H9 (cell line): ENCODE data around the gene ZNF521. TPM values are rescaled to one million over a fixed set of nuclear protein-coding genes. Genes with fewer than 3 reads are reported as not detected.

Source experiments
- DNase-seq: peaks from one replicate; pipeline ENCODE4 v3.0.0-alpha.2; 2017
- H2AFZ ChIP-seq: one replicate; pipeline ENCODE4 v1.6.1; 2013; ENCODE audit warnings: mild to moderate bottlenecking, low read length, control low read depth, moderate library complexity
- H2AK5ac ChIP-seq: 2 replicates; pipeline ENCODE4 v1.6.1; 2013; ENCODE audit warnings: low read length, control low read depth, mixed read lengths; ENCODE audit not compliant: insufficient read length
- H2BK120ac ChIP-seq: one replicate; pipeline ENCODE4 v1.6.1; 2013; ENCODE audit warnings: low read depth, mild to moderate bottlenecking, low read length, control low read depth, inconsistent platforms; ENCODE audit not compliant: poor library complexity, severe bottlenecking
- H2BK12ac ChIP-seq: 2 replicates; pipeline ENCODE4 v1.6.1; 2013; ENCODE audit warnings: low read length, control low read depth, mixed read lengths, low read depth; ENCODE audit not compliant: insufficient read length
- H2BK15ac ChIP-seq: 2 replicates; pipeline ENCODE4 v1.6.1; 2013; ENCODE audit warnings: low read depth, low read length, control low read depth
- H2BK20ac ChIP-seq: one replicate; pipeline ENCODE4 v1.6.1; 2013; ENCODE audit warnings: low read depth, mild to moderate bottlenecking, low read length, control low read depth, inconsistent platforms; ENCODE audit not compliant: poor library complexity, severe bottlenecking
- H2BK5ac ChIP-seq: 2 replicates; pipeline ENCODE4 v1.6.1; 2013; ENCODE audit warnings: low read length, control low read depth, mixed read lengths; ENCODE audit not compliant: insufficient read length
- H3K14ac ChIP-seq: 2 replicates; pipeline ENCODE4 v1.6.1; 2013; ENCODE audit warnings: low read length, control low read depth; ENCODE audit not compliant: insufficient read depth
- H3K18ac ChIP-seq: 2 replicates; pipeline ENCODE4 v1.6.1; 2013; ENCODE audit warnings: low read depth, mild to moderate bottlenecking, mixed read lengths, low read length, control low read depth; ENCODE audit not compliant: insufficient read length
- H3K23ac ChIP-seq: 2 replicates; pipeline ENCODE4 v1.6.1; 2013; ENCODE audit warnings: low read length, control low read depth, mixed read lengths, low read depth; ENCODE audit not compliant: insufficient read length
- H3K23me2 ChIP-seq: 2 replicates; pipeline ENCODE4 v1.6.1; 2013; ENCODE audit warnings: low read depth, mild to moderate bottlenecking, mixed read lengths, low read length, control low read depth; ENCODE audit not compliant: insufficient read length, poor library complexity, severe bottlenecking
- H3K27ac ChIP-seq: 2 replicates; pipeline ENCODE4 v1.5.1; 2013; ENCODE audit warnings: low read length, control low read depth, mixed read lengths, low read depth; ENCODE audit not compliant: insufficient read length
- H3K27me3 ChIP-seq: 2 replicates; pipeline ENCODE4 v1.6.1; 2013; ENCODE audit warnings: low read length, control low read depth, inconsistent platforms; ENCODE audit not compliant: insufficient read depth
- H3K4ac ChIP-seq: 2 replicates; pipeline ENCODE4 v1.6.1; 2013; ENCODE audit warnings: low read depth, mild to moderate bottlenecking, control low read depth, inconsistent platforms, low read length, moderate library complexity
- H3K4me1 ChIP-seq: 2 replicates; pipeline ENCODE4 v1.6.1; 2013; ENCODE audit warnings: low read length, control low read depth, inconsistent platforms; ENCODE audit not compliant: insufficient read depth
- H3K4me2 ChIP-seq: 2 replicates; pipeline ENCODE4 v1.6.1; 2013; ENCODE audit warnings: low read length, control low read depth, mixed read lengths; ENCODE audit not compliant: insufficient read length, insufficient read depth
- H3K56ac ChIP-seq: 2 replicates; pipeline ENCODE4 v1.6.1; 2013; ENCODE audit warnings: low read depth, mild to moderate bottlenecking, mixed read lengths, low read length, control low read depth; ENCODE audit not compliant: insufficient read length
- H3K79me1 ChIP-seq: 2 replicates; pipeline ENCODE4 v1.6.1; 2013; ENCODE audit warnings: low read depth, mild to moderate bottlenecking, moderate library complexity, low read length, control low read depth, inconsistent platforms; ENCODE audit not compliant: insufficient read depth, poor library complexity, severe bottlenecking
- H3K79me2 ChIP-seq: 2 replicates; pipeline ENCODE4 v1.6.1; 2013; ENCODE audit warnings: low read length, control low read depth, inconsistent platforms; ENCODE audit not compliant: insufficient read depth
- H3K9ac ChIP-seq: 2 replicates; pipeline ENCODE4 v1.6.1; 2013; ENCODE audit warnings: low read length, control low read depth, mixed read lengths; ENCODE audit not compliant: insufficient read length; ENCODE audit errors: extremely low read depth
- H3K9me3 ChIP-seq: one replicate; pipeline ENCODE4 v1.6.1; 2013; ENCODE audit warnings: low read depth, low read length, inconsistent platforms; ENCODE audit not compliant: control insufficient read depth
- H3T11ph ChIP-seq: one replicate; pipeline ENCODE4 v1.6.1; 2013; ENCODE audit warnings: mild to moderate bottlenecking, low read length, control low read depth, inconsistent platforms
- H4K20me1 ChIP-seq: one replicate; pipeline ENCODE4 v1.6.1; 2013; ENCODE audit not compliant: control insufficient read depth, insufficient read length, insufficient read depth
- H4K5ac ChIP-seq: 2 replicates; pipeline ENCODE4 v1.6.1; 2013; ENCODE audit warnings: low read depth, mild to moderate bottlenecking, mixed read lengths, low read length, control low read depth; ENCODE audit not compliant: insufficient read length
- H4K8ac ChIP-seq: replicated peaks from 2 replicates; pipeline ENCODE4 v1.6.1; 2013; ENCODE audit warnings: low read length, control low read depth, mixed read lengths, low read depth; ENCODE audit not compliant: insufficient read length
- H4K91ac ChIP-seq: 2 replicates; pipeline ENCODE4 v1.6.1; 2013; ENCODE audit warnings: low read depth, mild to moderate bottlenecking, moderate library complexity, mixed read lengths, low read length, control low read depth; ENCODE audit not compliant: insufficient read length
- H3K27ac Mint-ChIP-seq, 3 experiments: 2 replicates in 2 of 3; 3 replicates in 1 of 3; pipeline ENCODE4 v1.8.0; 2020 to 2021; ENCODE audit warnings: mixed read lengths in 3 of 3, mild to moderate bottlenecking in 1 of 3, moderate library complexity in 1 of 3
- H3K27me3 Mint-ChIP-seq: 2 replicates; pipeline ENCODE4 v1.8.0; 2021; ENCODE audit warnings: low read depth, mild to moderate bottlenecking, moderate library complexity, mixed read lengths
- H3K36me3 Mint-ChIP-seq, 3 experiments: 2 replicates in 2 of 3; 3 replicates in 1 of 3; pipeline ENCODE4 v1.8.0; 2020 to 2021; ENCODE audit warnings: low read depth in 3 of 3, mixed read lengths in 3 of 3; ENCODE audit not compliant: insufficient read depth in 1 of 3
- H3K4me1 Mint-ChIP-seq, 2 experiments: 2 replicates each; pipeline ENCODE4 v1.8.0; 2020; ENCODE audit warnings: mixed read lengths in 2 of 2
- H3K4me3 Mint-ChIP-seq, 2 experiments: 2 replicates in 1 of 2; 3 replicates in 1 of 2; pipeline ENCODE4 v1.8.0; 2020 to 2021; ENCODE audit warnings: mild to moderate bottlenecking in 2 of 2, mixed read lengths in 2 of 2, moderate library complexity in 1 of 2
- H3K9me3 Mint-ChIP-seq, 2 experiments: 2 replicates in 1 of 2; 3 replicates in 1 of 2; pipeline ENCODE4 v1.8.0; 2020; ENCODE audit warnings: mild to moderate bottlenecking in 2 of 2, mixed read lengths in 2 of 2, moderate library complexity in 1 of 2
- CTCF ChIP-seq: fragments of 200-600 bp; sonication (generic); conservative IDR thresholded peaks from 3 replicates; pipeline ENCODE4 v1.8.0; 2021; ENCODE audit warnings: antibody characterized with exemption, mild to moderate bottlenecking
- WGBS: extraction: QIAGEN DNeasy Blood & Tissue Kit; methylation state at CpG from one replicate; pipeline ENCODE4 v1.1.7; 2013; ENCODE audit warnings: missing lambda C conversion rate, low lambda C conversion rate, mixed read lengths; ENCODE audit not compliant: insufficient read length; ENCODE audit errors: extremely low coverage; 5-methylcytosine and 5-hydroxymethylcytosine counted together
- total RNA-seq: library from RNA; stranded (reverse); gene quantifications from 2 replicates; pipeline ENCODE4 v1.2.1, GENCODE V29; 2021

Gene ZNF521
- total RNA-seq, 1 experiment from 2014 or later, result 3.3 TPM

GRCh38 chr18:25329783-25330182 is 22.2 kb downstream of the ZNF521 start:
- no peaks in the 10 kb centered on the region for H4K20me1 ChIP-seq

More at GRCh38 chr18:25329783-25330182, 22.2 kb downstream of the ZNF521 start:
- Histone ChIP-seq H2BK12ac (no peak overlapping the region), H3K23me2 (no peaks in the 10 kb centered on the region), H3K79me1 (no peaks in the 10 kb centered on the region), H2BK15ac (no peak overlapping the region), H2BK20ac (no peak overlapping the region), H3K4ac (no peak overlapping the region), H3K4me1 (peaks cover 5% of the 10 kb centered on the region; the same call in 1 of the 2 replicates), H2BK5ac (no peak overlapping the region), H2AFZ (no peak overlapping the region), H2AK5ac (no peak overlapping the region), H3K27ac (no peak overlapping the region), H2BK120ac (no peak overlapping the region), H3T11ph (no peak overlapping the region), H3K9me3 (no peaks in the 10 kb centered on the region), H4K5ac (no peak overlapping the region), H3K18ac (no peak overlapping the region), H3K4me2 (no peak overlapping the region), H3K79me2 (no peaks in the 10 kb centered on the region), H3K9ac (no peak overlapping the region), H3K56ac (no peak overlapping the region), H3K27me3 (no peaks in the 10 kb centered on the region), H3K23ac (no peak overlapping the region), H4K8ac (no peak overlapping the region), H3K14ac (no peak overlapping the region), H4K91ac (no peak overlapping the region)
- Mint-ChIP-seq H3K9me3 (no peaks in the 10 kb centered on the region), H3K4me1 (peaks cover 4 to 41% of the 10 kb centered on the region in 2 experiments), H3K27me3 (no peaks in the 10 kb centered on the region), H3K4me3 (no peak overlapping the region), H3K36me3 (no peaks in the 10 kb centered on the region), H3K27ac (no peak overlapping the region; a peak in 1 of 7 replicates)
- no peak for TF ChIP-seq CTCF
- no CpG with 5 or more reads among the region's 1 CpG for WGBS
- peak; percentile 25 for DNase-seq
